Thyroid gland (tissue), 4 donors: ENCODE measurements around the gene KIFC3. TPM values are rescaled to one million over a fixed set of nuclear protein-coding genes. Genes with fewer than 3 reads are reported as not detected.

Experiments used
- DNase-seq, 2 donors: peaks; one replicate each; pipeline ENCODE4 v3.0.0-alpha.2; 2019
- H3K27ac ChIP-seq, 3 donors: fragments of 200-600 bp; sonication (generic); 1 replicate in 2 of 3; 2 replicates in 1 of 3; pipeline ENCODE4 v1.5.1; 2016 to 2019; ENCODE audit warnings: mild to moderate bottlenecking in 1 of 3, moderate library complexity in 1 of 3
- H3K27me3 ChIP-seq: fragments of 200-600 bp; sonication (generic); one replicate; pipeline ENCODE4 v1.5.1; 2019
- H3K36me3 ChIP-seq, 2 donors: fragments of 200-600 bp; sonication (generic); one replicate each; pipeline ENCODE4 v1.5.1; 2016 to 2019
- H3K4me1 ChIP-seq, 2 donors: fragments of 200-600 bp; sonication (generic); one replicate each; pipeline ENCODE4 v1.5.1; 2017 to 2019
- H3K4me3 ChIP-seq, 3 donors: fragments of 200-600 bp; sonication (generic); replicated peaks in 1 of 3; 1 replicate in 2 of 3; 2 replicates in 1 of 3; pipeline ENCODE4 v1.5.1; 2016; ENCODE audit warnings: mild to moderate bottlenecking in 1 of 3
- H3K9me3 ChIP-seq: fragments of 200-600 bp; sonication (generic); one replicate; pipeline ENCODE4 v1.5.1; 2017
- CTCF ChIP-seq, 6 experiments: fragments of 200-600 bp in 3 of 6; fragments of 450-650 bp in 3 of 6; sonication (generic) in 3 of 6; IDR thresholded peaks; one replicate each; pipeline ENCODE4 v1.5.1; 2016 to 2019; ENCODE audit warnings: antibody characterized with exemption in 6 of 6, mild to moderate bottlenecking in 2 of 6, inconsistent platforms in 1 of 6, moderate library complexity in 1 of 6
- POLR2A ChIP-seq, 2 donors: fragments of 450-650 bp; IDR thresholded peaks; one replicate each; pipeline ENCODE4 v1.6.1; 2017; ENCODE audit warnings: antibody characterized with exemption in 2 of 2, mild to moderate bottlenecking in 2 of 2, moderate library complexity in 1 of 2
- WGBS, 2 donors: methylation state at CpG; one replicate each; pipeline ENCODE4 v1.1.5; 2017; 5-methylcytosine and 5-hydroxymethylcytosine counted together
- intact Hi-C: fragments of 100-400 bp; cut with DNase I; formaldehyde crosslinking; loops from one replicate; pipeline ENCODE4 v1.15.1; 2023
- total RNA-seq, 4 donors: library from RNA; depleted of rRNA; stranded (reverse); fragments of >200 nt; gene quantifications; one replicate each; pipeline ENCODE4 v1.2.3, GENCODE V29; 2016

The KIFC3 gene
- total RNA-seq, 4 donors from 2014 or later = 88.8 to 153 (median 132) TPM

DNA sequence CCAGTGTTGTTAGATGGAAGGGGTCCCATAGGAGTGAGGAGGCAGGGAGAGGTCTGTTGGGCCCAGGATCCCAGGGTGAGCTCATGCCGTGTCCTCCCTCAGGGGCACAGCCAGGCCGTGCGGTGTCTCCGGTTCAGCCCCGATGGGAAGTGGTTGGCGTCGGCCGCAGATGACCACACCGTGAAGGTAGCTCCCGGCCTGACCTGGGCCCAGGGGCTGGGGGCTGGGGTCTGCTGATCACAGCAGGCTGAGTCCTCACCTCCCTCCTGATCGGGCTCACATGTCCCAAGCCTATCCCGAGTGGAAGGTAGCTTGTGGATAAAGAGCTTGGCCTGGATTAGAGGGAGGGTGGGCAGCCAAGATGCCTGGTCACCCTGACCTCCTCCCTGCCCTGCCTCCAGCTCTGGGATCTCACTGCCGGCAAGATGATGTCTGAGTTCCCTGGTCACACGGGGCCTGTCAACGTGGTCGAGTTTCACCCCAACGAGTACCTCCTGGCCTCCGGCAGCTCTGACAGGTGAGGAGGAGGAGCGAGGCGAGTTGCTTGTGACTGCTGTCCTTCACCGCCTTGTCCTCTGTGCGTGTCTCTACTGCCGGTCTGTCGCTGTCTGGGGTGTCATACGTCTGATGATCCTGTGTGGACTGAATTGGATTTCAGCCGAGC, 50.6 kb downstream of the KIFC3 start:
- no peaks in the 10 kb centered on the region for H3K27me3 ChIP-seq
- H3K4me3 ChIP-seq = no peak overlapping the region
- no peak for TF ChIP-seq POLR2A (IDR thresholded peaks at IDR 0.05)
- TF ChIP-seq CTCF (IDR thresholded peaks at IDR 0.05) = no peak
- no peaks in the 10 kb centered on the region for H3K4me1 ChIP-seq
- 92 to 94% methylated on average over 23 to 25 of the region's 26 CpGs for WGBS, 2 donors
- no peak overlapping the region for H3K27ac ChIP-seq
- no peak for DNase-seq
- H3K36me3 ChIP-seq = no peaks in the 10 kb centered on the region
- H3K9me3 ChIP-seq = no peaks in the 10 kb centered on the region
- intact Hi-C loops = no loop called here

- TF ChIP-seq POLR2A (IDR thresholded peaks at IDR 0.05) (no peak), CTCF (IDR thresholded peaks at IDR 0.05) (no peak)
- Histone ChIP-seq H3K9me3 (no peaks in the 10 kb centered on the region), H3K27me3 (no peaks in the 10 kb centered on the region), H3K4me3 (no peak overlapping the region), H3K36me3 (no peaks in the 10 kb centered on the region), H3K27ac (no peak overlapping the region), H3K4me1 (no peaks in the 10 kb centered on the region)
- intact Hi-C loops = no loop called here
- no peak for DNase-seq
- 93 to 95% methylated on average over 18 to 22 of the region's 24 CpGs for WGBS, 2 donors
Measured at GRCh38 chr16:57750796-57751538, 51.3 kb downstream of the KIFC3 start.

GRCh38 chr16:57749856-57750452, 52.3 kb downstream of the KIFC3 start:
- TF ChIP-seq CTCF (IDR thresholded peaks at IDR 0.05) (no peak), POLR2A (IDR thresholded peaks at IDR 0.05) (no peak)
- Histone ChIP-seq H3K36me3 (no peaks in the 10 kb centered on the region), H3K9me3 (no peaks in the 10 kb centered on the region), H3K27ac (no peak overlapping the region), H3K4me3 (no peak overlapping the region), H3K4me1 (no peaks in the 10 kb centered on the region), H3K27me3 (no peaks in the 10 kb centered on the region)
- WGBS, 2 donors = 90 to 94% methylated on average over 5 of the region's 5 CpGs
- DNase-seq = no peak
- intact Hi-C loops = no loop called here

- Histone ChIP-seq H3K27ac (no peak overlapping the region), H3K27me3 (no peaks in the 10 kb centered on the region), H3K4me1 (no peaks in the 10 kb centered on the region), H3K4me3 (no peak overlapping the region), H3K36me3 (no peaks in the 10 kb centered on the region), H3K9me3 (no peaks in the 10 kb centered on the region)
- WGBS, 2 donors = 87 to 91% methylated on average over 3 of the region's 3 CpGs
- DNase-seq = no peak
- TF ChIP-seq CTCF (IDR thresholded peaks at IDR 0.05) = no peak
- no peak for TF ChIP-seq POLR2A (IDR thresholded peaks at IDR 0.05)
- intact Hi-C loops = no loop called here
Measured at GRCh38 chr16:57749101-57749692, 53.1 kb downstream of the KIFC3 start.
